Neural cell (in vitro differentiated cells): Measurements from ENCODE around the gene ACSM3. TPM values are rescaled to one million over a fixed set of nuclear protein-coding genes. Genes with fewer than 3 reads are reported as not detected.

Source experiments
- H2AFZ ChIP-seq: fragments of 200-600, 300-800 bp; sonication (generic), shearing (Covaris generic); 2 replicates; pipeline ENCODE4 v1.6.0; 2014; ENCODE audit warnings: low read depth, mild to moderate bottlenecking, antibody characterized with exemption, low read length, moderate library complexity
- H3F3A ChIP-seq: fragments of 200-600 bp; shearing (Covaris generic); 2 replicates; pipeline ENCODE4 v1.6.1; 2016; ENCODE audit warnings: mild to moderate bottlenecking, moderate library complexity, mixed read lengths, antibody characterized with exemption, low read length; ENCODE audit not compliant: insufficient read depth, poor library complexity, severe bottlenecking
- H3K27ac ChIP-seq: fragments of 200-600, 300-800 bp; sonication (generic), shearing (Covaris generic); 2 replicates; pipeline ENCODE4 v1.5.1; 2014; ENCODE audit warnings: mild to moderate bottlenecking, low read length, moderate library complexity
- H3K27me3 ChIP-seq: fragments of 300-800, 200-600 bp; sonication (generic), shearing (Covaris generic); 2 replicates; pipeline ENCODE4 v1.6.0; 2014; ENCODE audit warnings: mild to moderate bottlenecking, low read depth, low read length, moderate library complexity; ENCODE audit not compliant: insufficient read depth
- H3K36me3 ChIP-seq: fragments of 300-800, 200-600 bp; sonication (generic), shearing (Covaris generic); 2 replicates; pipeline ENCODE4 v1.5.1; 2014; ENCODE audit warnings: mild to moderate bottlenecking, antibody characterized with exemption, low read length, moderate library complexity; ENCODE audit not compliant: insufficient read depth
- H3K4me2 ChIP-seq: fragments of 300-800, 200-600 bp; sonication (generic), shearing (Covaris generic); 2 replicates; pipeline ENCODE4 v1.6.0; 2014; ENCODE audit warnings: mild to moderate bottlenecking, low read length
- H3K4me3 ChIP-seq: fragments of 300-800, 200-600 bp; sonication (generic), shearing (Covaris generic); 2 replicates; pipeline ENCODE4 v1.5.1; 2014; ENCODE audit warnings: mild to moderate bottlenecking, low read length, moderate library complexity
- H3K79me2 ChIP-seq: fragments of 200-600 bp; shearing (Covaris generic); replicated peaks from 2 replicates; pipeline ENCODE4 v1.6.0; 2014; ENCODE audit warnings: mild to moderate bottlenecking, low read length, moderate library complexity; ENCODE audit not compliant: insufficient read depth
- H3K9ac ChIP-seq: fragments of 300-800, 200-600 bp; sonication (generic), shearing (Covaris generic); 2 replicates; pipeline ENCODE4 v1.6.1; 2016; ENCODE audit warnings: mild to moderate bottlenecking, low read length, mixed read lengths
- H3K9me2 ChIP-seq: fragments of 200-600 bp; shearing (Covaris generic); 2 replicates; pipeline ENCODE4 v1.6.1; 2016; ENCODE audit warnings: mild to moderate bottlenecking, low read length, mixed read lengths; ENCODE audit not compliant: insufficient read depth
- H3K9me3 ChIP-seq: fragments of 200-600, 300-800 bp; sonication (generic), shearing (Covaris generic); 2 replicates; pipeline ENCODE4 v1.6.1; 2016; ENCODE audit warnings: mild to moderate bottlenecking, mixed run types, low read length, moderate library complexity, mixed read lengths
- H4K20me1 ChIP-seq: fragments of 200-600 bp; shearing (Covaris generic); 2 replicates; pipeline ENCODE4 v1.6.1; 2016; ENCODE audit warnings: mild to moderate bottlenecking, mixed run types; ENCODE audit not compliant: insufficient read depth
- EP300 ChIP-seq: fragments of 450-650 bp; conservative IDR thresholded peaks from 2 replicates; pipeline ENCODE4 v1.6.1; 2014; ENCODE audit warnings: antibody characterized with exemption, mild to moderate bottlenecking, moderate library complexity; ENCODE audit not compliant: poor library complexity, severe bottlenecking
- EZH2 ChIP-seq: fragments of 200-600, 300-800 bp; shearing (Covaris generic), sonication (generic); IDR thresholded peaks from 2 replicates; pipeline ENCODE4 v1.6.1; 2014; ENCODE audit warnings: antibody characterized with exemption, low read length, borderline replicate concordance, mild to moderate bottlenecking; ENCODE audit not compliant: insufficient read depth, poor library complexity, severe bottlenecking
- MXI1 ChIP-seq: fragments of 450-650 bp; conservative IDR thresholded peaks from 2 replicates; pipeline ENCODE4 v1.6.1; 2014; ENCODE audit warnings: antibody characterized with exemption, mild to moderate bottlenecking; ENCODE audit not compliant: poor library complexity, severe bottlenecking
- POLR2AphosphoS5 ChIP-seq: IDR thresholded peaks from 2 replicates; pipeline ENCODE4 v1.6.1; 2012
- RAD21 ChIP-seq: fragments of 450-650 bp; conservative IDR thresholded peaks from 2 replicates; pipeline ENCODE4 v1.6.1; 2014; ENCODE audit warnings: antibody characterized with exemption, mild to moderate bottlenecking, moderate library complexity
- SMC3 ChIP-seq: fragments of 450-650 bp; conservative IDR thresholded peaks from 2 replicates; pipeline ENCODE4 v1.6.1; 2014; ENCODE audit warnings: antibody characterized with exemption, mild to moderate bottlenecking, moderate library complexity; ENCODE audit not compliant: poor library complexity
- TAF1 ChIP-seq: IDR thresholded peaks from 2 replicates; pipeline ENCODE4 v1.6.1; 2012; ENCODE audit warnings: low read depth
- polyA plus RNA-seq: library from polyadenylated mRNA; depleted of rRNA; stranded (reverse); fragments of >200 nt; gene quantifications from 2 replicates; pipeline ENCODE4 v1.2.3, GENCODE V29; 2014
- TF ChIP-seq, protein P1 (sequence below): fragments of 450-650 bp; IDR thresholded peaks from 2 replicates; pipeline ENCODE4 v1.5.1; 2014; ENCODE audit warnings: antibody characterized with exemption, mild to moderate bottlenecking, moderate library complexity; ENCODE audit not compliant: poor library complexity, severe bottlenecking
- TF ChIP-seq, protein P2 (sequence below): IDR thresholded peaks from 2 replicates; pipeline ENCODE4 v1.6.1; 2012; ENCODE audit warnings: borderline replicate concordance

ACSM3 gene
- polyA plus RNA-seq, 1 donor from 2014 or later, result 0.57 TPM

DNA sequence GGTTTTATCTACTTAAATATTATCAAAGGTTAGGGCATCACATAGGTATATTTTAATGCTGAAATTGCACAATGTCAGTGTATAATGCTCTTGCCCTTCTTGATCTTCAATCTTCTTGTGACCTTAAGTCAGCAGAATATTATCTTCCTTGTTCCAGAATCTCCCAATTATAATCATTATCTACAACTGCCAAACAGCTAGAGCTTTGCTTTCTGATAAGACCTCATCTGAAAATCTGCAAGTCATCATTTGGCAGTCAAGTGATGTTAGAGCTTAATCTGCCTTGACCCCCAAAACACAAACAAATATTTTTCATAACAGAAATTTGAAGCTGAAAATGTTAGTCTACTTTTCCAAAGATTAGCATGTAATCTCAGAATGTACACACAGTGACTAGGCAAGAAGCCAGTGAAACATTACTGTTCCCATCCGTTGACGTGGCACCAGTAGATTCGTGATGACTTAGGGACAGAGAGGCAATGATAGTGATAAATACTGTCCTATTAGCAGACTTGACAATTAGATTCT, 62.3 kb downstream of the ACSM3 start:
- H3K4me3 ChIP-seq, result no peak overlapping the region
- no peaks in the 10 kb centered on the region for H4K20me1 ChIP-seq
- no peak overlapping the region for H3K9ac ChIP-seq
- no peak overlapping the region for H2AFZ ChIP-seq
- H3K36me3 ChIP-seq, result no peaks in the 10 kb centered on the region
- H3K79me2 ChIP-seq, result no peaks in the 10 kb centered on the region
- H3K9me3 ChIP-seq, result no peaks in the 10 kb centered on the region
- no peaks in the 10 kb centered on the region for H3K9me2 ChIP-seq
- no peak overlapping the region for H3K4me2 ChIP-seq
- TF ChIP-seq, protein P1, sequence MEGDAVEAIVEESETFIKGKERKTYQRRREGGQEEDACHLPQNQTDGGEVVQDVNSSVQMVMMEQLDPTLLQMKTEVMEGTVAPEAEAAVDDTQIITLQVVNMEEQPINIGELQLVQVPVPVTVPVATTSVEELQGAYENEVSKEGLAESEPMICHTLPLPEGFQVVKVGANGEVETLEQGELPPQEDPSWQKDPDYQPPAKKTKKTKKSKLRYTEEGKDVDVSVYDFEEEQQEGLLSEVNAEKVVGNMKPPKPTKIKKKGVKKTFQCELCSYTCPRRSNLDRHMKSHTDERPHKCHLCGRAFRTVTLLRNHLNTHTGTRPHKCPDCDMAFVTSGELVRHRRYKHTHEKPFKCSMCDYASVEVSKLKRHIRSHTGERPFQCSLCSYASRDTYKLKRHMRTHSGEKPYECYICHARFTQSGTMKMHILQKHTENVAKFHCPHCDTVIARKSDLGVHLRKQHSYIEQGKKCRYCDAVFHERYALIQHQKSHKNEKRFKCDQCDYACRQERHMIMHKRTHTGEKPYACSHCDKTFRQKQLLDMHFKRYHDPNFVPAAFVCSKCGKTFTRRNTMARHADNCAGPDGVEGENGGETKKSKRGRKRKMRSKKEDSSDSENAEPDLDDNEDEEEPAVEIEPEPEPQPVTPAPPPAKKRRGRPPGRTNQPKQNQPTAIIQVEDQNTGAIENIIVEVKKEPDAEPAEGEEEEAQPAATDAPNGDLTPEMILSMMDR, result no peak
- no peak for TF ChIP-seq RAD21
- no peak overlapping the region for H3K27ac ChIP-seq
- no peaks in the 10 kb centered on the region for H3K27me3 ChIP-seq
- no peaks in the 10 kb centered on the region for H3F3A ChIP-seq

DNA sequence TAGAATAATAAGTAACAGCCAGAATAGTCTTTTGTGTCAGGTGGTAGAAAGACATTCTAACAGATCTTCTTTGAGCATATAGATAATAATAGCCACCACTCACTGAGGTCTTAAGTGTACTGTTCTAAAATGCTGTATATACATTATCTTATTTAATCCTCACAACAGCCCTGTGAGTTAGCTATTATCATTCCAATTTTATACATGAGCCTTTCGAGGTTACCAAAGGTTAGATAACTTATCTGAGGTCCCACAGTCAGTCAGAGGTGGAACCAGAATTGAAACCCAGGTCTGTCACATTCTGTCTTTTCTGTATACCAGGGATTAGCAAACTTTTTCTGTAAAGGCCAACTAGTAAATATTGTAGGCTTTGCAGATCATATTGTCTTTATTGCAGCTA, 65.7 kb downstream of the ACSM3 start:
- Histone ChIP-seq H3K9ac (no peak overlapping the region), H3K36me3 (no peaks in the 10 kb centered on the region), H3K27me3 (no peaks in the 10 kb centered on the region), H3K9me3 (no peaks in the 10 kb centered on the region), H3F3A (no peaks in the 10 kb centered on the region), H3K9me2 (no peaks in the 10 kb centered on the region), H2AFZ (no peak overlapping the region), H4K20me1 (no peaks in the 10 kb centered on the region), H3K4me3 (no peak overlapping the region), H3K27ac (no peak overlapping the region), H3K4me2 (no peak overlapping the region), H3K79me2 (no peaks in the 10 kb centered on the region)
- TF ChIP-seq EP300, result no peak
- TF ChIP-seq POLR2AphosphoS5, result no peak
- TF ChIP-seq MXI1, result no peak
- TF ChIP-seq, protein P1, result no peak
- no peak for TF ChIP-seq EZH2
- TF ChIP-seq, protein P2, sequence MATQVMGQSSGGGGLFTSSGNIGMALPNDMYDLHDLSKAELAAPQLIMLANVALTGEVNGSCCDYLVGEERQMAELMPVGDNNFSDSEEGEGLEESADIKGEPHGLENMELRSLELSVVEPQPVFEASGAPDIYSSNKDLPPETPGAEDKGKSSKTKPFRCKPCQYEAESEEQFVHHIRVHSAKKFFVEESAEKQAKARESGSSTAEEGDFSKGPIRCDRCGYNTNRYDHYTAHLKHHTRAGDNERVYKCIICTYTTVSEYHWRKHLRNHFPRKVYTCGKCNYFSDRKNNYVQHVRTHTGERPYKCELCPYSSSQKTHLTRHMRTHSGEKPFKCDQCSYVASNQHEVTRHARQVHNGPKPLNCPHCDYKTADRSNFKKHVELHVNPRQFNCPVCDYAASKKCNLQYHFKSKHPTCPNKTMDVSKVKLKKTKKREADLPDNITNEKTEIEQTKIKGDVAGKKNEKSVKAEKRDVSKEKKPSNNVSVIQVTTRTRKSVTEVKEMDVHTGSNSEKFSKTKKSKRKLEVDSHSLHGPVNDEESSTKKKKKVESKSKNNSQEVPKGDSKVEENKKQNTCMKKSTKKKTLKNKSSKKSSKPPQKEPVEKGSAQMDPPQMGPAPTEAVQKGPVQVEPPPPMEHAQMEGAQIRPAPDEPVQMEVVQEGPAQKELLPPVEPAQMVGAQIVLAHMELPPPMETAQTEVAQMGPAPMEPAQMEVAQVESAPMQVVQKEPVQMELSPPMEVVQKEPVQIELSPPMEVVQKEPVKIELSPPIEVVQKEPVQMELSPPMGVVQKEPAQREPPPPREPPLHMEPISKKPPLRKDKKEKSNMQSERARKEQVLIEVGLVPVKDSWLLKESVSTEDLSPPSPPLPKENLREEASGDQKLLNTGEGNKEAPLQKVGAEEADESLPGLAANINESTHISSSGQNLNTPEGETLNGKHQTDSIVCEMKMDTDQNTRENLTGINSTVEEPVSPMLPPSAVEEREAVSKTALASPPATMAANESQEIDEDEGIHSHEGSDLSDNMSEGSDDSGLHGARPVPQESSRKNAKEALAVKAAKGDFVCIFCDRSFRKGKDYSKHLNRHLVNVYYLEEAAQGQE, result no peak
- no peak for TF ChIP-seq SMC3
- TF ChIP-seq TAF1, result no peak
- TF ChIP-seq RAD21, result no peak
